Activated CD8-positive, alpha-beta memory T cell treated with anti-CD3 and anti-CD28 coated beads, Interleukin-2, amount 50 U/mL, for 1 hour (primary cell): Measurements from ENCODE around the gene MAML2.

Source experiments
- DNase-seq: peaks from one replicate; pipeline ENCODE4 v3.0.0-alpha.2; 2020; ENCODE audit errors: extremely low read depth

MAML2 gene

DNA sequence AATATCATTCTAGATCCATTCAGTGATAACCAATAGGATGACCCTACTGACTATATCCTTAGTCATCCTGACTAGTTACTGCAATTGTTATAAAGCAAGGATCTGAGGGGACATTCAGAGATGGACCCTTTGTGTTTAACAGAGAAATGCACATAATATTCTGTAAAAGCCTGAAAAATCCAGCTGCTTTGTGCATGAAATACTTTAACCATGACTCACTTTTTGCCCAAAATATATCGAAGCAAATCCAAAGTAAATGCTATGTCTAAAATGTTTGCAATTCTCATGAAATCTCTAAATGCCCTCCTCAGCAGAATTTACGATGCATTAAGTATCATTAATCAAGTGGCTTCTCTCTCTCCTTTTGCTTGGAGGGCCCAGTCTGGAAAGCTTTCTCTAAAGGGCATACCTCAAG is 240.3 kb downstream of the MAML2 start:
- DNase-seq: no peak

DNA sequence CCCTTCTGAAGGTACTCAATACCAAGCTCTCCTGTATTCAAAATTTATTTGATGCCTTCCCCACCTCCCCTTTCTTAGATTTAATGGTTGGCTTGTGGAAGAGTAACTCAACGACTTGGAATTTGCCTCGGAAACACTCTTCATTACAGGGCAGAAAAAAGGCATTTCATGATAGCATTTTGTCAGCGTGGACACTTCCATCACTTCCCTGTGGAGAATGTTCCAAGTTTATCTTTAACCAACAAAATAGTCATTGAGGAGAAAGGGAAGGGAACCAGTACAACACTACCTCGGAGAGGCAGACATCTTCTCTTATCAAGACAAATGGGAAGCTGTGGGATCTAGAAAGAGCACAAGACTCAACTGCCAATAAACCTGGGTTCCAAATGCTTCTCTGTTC is 241.8 kb downstream of the MAML2 start:
- DNase-seq: no peak

DNA sequence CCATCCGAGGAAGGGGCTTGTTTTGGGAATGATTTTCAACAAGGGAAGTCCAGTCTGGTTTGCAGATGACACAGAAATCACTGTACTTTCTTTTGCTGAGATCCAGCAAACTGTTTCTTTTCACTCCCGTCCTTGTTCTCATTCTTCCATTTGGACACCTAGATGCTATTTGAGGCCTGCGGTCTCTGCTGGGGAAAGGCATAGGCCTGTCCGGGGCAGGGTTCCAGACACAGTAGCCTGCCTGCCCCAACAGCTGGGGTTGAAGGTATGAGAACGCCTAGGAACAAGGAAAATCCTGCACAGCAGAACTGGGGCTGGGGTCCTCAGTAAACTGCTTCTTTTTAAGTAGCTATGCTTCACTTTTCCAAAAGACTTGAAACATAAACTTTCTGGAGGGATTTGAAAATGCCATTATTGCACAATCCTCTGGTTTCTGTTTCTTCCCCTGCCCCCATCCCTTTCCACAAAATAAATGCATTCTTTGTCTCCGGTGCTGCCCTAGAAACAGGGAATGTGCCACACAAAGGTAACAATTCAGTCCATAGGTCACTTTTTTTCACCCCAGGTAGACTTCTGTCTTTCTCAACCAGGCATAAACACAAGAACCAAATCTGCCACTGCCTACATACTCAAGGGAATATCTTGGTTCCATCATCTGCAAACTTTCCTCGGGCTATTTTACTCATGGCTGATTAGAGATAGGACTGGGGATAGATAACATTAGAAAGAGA is 244.3 kb downstream of the MAML2 start:
- DNase-seq: no peak

DNA sequence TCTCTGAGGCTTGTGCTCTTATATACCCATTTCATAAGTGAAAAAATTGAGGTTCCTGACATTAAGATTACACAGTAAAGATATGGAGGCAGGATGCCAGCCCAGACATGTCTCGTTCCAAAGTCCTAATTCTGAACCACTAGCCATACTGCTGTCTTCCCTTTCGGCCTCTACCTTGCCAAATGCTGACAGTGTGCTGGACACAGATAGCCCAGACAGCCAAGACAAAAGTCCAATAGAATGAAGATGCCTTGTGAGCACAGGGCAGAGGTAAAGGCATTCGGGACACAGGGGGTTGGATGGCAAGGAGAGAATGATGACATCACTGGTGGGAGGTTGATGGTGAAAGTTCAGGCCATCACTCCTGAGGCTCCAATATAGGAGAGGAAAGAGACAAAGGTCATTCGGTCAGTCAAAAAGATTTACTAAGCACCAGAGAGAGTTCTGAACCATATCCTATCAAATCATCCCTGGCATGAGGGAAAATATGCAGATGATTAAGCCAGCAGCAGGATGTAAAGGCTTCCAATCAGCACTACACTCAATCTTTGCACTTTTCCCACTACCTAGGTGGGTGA is 245.1 kb downstream of the MAML2 start:
- no peak for DNase-seq

DNA sequence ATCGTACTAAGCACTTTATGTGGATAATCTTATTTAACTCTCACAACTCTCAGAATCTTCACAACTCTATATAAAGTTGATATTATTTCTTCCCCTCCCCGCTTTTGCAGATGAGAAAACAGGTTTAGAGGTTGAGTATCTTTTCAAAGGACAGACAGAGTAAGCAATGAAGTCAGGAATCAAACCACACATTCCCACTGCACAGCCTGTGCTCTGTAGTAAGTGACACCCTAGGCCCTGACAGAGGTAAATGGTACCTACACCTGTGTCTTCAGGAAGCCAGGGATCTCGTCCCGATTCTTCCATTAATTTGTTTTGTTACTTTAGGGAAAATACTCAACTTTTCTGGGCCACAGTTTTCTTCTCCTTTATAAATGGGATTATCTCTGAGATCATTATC is 246.6 kb downstream of the MAML2 start:
- DNase-seq: no peak

DNA sequence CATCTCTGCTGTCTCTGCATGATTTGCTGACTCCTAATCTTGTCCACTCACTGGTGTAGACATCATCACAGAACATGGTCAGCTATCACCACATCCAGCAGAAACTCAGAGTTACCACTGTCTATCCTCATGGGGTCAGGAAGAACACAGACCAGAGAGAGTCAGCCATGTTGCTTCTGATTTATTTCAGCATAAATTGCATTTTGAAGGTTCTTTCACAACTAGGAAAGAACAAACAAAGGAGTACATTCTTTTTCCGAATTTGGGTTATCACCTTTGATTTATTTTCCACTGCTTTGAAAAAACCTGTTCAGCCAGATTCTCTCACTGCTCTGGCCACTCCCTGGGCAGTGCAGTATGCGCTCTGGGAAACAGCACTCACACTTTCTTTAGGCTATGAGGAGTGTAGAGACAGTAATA is 247.1 kb downstream of the MAML2 start:
- DNase-seq: no peak

DNA sequence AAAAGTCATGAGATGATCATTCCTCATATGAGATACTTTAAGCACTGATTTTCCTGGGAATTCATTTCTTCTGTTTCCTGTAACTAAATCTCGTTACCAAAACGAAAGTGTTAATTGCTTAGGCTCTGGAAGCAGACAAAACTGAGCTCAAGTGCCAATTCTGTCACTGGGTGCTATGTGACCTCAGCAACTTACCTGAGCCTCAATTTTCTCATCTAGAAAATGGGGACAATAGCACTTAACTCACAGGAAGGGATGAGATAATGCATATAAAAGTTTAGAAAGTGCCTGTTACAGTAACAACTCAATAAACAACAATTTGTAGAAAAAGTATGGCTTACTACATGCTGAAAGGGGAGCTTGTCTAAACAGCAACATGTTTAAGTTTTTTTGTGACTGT is 248.8 kb downstream of the MAML2 start:
- no peak for DNase-seq

DNA sequence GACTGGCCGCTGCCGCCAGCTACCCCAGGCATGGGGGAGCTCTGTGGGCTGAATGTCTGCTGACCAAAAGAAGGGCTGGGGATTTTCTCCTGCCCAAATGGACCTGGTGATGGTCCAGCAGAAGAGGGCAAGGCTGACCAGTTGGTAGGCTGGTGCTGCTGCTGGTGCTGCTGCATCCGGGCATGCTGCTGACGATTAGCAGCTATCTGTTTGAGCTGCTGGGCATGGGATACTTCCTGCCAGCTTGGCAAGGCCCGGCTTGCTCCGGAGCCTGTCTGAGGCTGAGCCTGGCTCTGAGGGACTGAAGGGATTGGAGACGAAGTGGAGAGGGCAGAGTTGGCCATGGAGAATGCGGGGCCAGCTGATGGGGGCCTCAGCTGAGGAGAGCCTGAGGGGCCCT is 250.5 kb downstream of the MAML2 start:
- DNase-seq: no peak

DNA sequence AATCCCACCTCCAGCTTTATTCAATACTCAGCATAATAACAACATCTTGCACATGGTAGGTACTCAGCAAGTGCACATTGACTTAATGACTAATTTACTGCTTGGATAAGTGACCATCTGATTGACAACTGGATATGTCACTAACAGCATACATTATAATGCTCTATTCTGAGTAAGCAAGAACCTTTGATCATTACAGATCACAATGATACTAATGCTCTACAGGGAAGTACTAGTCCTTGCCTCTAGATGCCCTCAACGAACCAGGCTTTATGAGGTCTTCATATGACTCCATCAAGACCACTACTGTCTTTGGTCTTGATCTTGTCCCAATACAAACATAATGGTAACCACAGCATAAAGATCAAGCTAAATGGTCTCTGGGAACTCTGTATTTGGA is 251.5 kb downstream of the MAML2 start:
- DNase-seq: peak; percentile 8

DNA sequence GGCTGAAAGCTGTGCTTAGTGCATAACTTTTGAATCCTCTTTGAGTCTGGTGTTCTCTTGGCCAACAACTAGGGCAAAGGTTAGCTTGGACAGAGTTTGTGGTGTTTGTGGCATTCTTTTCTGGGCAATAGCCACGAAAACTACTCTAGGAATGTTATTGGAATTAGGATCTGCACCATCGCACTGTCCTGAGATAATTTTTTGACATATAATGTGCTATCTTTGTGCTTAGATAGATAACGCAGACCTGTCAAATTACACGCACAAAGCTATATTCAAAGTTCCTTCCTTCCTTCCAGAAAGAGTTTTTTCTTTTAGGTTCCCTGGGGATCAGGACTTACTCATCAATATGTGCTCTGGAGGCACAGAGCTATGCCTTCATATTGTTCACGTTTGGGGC is 252.3 kb downstream of the MAML2 start:
- DNase-seq: no peak

DNA sequence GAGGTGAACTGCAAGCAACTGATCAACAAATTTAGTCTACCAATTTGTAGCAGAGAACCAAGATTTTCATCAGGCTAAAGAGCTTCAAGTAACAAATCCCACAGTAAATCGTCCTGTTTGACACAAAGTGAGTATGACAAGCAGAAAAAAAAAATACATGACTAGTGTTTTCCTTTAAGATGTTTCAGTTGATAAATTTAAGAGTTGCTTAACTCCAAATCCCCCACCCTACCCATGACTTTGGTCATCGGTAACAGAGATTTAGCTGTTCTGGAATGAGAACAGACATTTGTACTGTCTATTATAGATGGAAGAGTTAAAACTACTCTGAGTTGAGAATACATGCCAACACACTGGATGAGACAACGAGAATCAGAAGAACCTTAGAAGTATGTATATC is 254.1 kb downstream of the MAML2 start:
- no peak for DNase-seq

DNA sequence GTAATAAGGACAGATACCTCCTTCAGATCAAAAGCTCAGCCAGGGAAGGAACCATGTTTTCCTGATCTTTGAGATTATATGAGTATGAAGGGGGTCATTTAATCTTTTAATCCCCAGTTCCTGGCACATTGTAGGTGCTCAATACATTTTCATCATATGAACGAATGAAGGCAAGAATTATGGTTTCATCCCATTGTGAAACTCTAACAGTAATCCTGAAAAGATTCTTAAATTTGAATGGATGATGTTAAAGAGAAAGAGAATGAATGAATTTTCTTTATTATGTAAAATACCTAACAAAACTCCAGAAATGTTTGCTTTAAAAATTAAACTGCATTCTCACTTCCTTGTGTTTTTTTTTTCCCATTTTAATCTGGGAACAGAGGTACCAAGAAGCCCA is 256.9 kb downstream of the MAML2 start:
- no peak for DNase-seq

DNA sequence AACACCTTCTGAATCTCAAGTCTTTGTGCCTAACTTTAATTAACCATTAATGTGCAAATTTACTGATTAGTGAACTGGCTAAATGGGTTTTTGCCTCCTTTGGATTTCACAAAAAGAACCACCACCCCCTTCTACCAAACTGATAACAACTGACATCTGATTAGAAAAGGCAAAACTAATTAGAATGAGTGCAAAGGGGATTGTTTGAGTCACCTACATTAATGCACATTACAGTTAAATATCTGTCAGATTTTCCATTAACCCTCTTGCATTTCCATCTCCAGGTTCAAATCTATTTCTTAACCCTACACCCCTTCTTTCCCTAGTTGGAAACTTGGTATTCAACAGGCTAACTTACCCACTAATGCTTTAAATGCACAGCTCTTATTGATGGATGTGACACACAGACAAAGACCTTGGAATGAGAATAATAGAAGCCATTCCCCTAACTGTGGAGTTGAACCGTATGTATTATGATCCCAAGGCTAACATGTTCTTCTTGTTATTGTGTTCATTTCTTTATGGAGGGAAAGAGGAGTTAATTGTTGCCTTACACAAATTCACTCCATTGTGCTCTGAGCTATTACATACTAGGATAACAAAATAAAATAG is 257.6 kb downstream of the MAML2 start:
- no peak for DNase-seq

DNA sequence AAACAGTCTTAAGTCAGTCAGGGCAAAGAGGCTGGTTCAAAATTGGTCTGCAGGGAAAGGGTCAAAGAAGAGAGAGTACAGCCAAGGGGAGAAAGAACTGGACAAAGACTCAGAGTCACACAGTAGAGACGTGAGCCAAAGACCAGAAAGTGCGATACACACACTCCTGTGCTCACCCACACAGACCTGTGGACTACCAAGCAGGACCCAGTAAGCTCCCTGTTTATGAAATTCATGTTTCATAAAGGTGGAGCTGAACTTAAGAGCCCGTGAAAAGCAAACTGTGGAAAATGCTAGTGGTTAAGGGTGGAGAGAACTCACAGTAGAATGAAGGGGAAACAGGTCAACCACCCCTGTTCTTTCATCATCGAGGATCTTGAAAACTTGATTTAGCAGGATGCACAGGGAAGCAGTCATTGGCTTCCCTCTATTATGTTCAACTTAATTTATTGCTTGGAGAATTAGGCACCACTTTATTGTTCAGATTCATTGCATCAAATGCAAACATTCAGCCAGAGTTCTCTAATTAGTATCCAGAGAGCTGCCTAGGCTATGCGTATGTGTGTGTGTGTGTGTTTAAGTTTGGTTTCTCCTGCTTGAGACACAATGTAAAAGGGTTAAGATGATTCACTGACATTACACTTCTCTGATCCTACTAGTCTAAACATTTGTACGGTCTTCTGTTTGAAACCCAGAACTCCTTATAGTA is 258.2 kb downstream of the MAML2 start:
- DNase-seq: no peak

DNA sequence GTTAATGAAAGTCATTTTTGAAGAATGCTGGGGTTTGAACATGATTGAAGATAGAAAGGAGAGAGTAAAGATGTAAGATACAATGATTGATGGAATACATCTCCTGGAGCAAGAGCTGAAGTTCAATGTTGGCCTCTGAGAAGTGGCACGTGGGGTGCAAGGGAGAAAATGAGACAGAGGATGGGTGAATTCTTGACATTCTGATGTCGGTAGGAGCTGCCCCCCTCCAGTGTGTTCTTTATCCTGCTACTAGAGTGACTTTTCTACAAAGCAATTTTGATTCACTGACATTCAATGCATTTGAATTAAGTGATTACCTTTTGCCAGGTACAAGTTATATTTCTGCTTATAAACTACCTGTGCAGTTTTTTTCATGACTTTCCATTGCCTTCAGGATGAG is 260.1 kb downstream of the MAML2 start:
- DNase-seq: no peak

DNA sequence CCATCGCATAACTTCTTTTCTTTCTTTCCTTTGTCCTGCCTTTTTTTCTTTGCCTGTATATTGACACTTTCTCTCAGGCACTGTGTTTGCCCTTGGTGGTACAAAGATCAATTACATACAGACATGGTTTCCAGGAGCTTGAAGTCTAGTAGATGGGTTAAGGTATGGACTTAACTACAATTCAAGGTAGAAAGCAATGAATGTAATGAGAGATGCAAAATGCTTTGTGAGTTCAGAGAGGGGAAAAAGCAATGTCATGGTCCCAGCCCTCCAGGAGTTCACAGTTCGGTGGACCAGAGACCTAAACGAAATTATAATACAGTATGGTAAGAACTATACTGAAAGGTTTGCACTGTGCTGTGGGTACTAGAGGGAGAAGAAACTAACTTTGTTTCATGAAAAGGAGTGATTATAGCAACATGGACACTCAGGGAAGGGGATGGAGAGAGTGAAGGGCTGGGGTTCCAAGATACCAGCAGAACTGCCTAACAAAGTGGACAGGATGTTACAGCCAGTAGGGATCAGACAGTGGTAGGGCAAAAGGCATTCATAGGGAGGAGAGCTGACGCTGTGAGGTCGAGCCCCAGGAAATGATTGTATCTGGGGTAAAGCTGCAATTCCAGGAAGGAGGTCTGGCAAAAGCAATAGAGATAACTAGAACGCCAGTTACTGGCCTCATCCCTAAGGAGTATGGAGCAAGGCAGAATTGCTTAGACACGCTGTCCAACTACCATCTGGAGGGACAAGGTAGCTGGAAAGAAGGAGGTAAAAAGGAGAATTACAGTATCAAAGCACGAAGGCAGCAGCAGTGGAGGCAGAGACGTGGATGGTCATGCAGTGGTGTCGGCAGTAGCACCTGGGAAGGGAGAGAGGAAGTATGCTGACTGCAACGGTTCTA is 260.7 kb downstream of the MAML2 start:
- DNase-seq: no peak

DNA sequence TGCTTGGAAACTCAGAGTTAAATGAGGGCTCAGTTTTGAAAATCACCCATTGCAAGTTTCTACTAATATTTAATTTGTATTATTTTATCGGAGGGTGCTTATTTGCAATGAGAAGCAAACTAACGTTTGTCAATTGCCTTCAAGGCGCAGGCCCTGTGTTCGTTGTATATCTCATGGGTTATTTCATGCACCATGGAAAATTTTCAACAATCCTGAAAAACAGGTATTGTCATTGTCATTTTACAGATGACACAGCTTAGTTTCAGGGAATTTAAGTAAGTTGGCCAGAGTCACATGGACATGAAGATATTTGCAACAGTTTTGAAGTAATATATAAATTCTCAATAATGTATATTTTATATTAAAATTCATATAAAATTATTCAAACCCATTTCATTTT is 261.4 kb downstream of the MAML2 start:
- no peak for DNase-seq

DNA sequence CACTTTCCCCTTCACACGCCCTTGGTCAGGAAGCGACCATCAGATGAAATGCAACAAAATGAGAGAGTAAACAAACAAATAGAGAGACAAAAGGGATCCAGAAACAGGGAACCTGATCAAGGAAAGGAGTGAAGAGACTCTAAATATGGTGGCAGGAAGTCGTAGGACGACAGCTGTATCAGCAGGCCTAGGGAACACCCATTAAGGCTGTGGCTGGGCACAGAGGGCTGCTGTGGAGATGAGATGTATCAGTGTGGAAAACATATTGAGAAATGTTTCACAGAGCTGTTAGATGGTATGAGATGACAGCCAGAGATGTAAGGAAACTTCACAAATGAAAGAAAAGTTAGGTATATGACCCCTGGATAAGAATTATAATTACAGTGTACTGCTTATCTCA is 263.3 kb downstream of the MAML2 start:
- no peak for DNase-seq

DNA sequence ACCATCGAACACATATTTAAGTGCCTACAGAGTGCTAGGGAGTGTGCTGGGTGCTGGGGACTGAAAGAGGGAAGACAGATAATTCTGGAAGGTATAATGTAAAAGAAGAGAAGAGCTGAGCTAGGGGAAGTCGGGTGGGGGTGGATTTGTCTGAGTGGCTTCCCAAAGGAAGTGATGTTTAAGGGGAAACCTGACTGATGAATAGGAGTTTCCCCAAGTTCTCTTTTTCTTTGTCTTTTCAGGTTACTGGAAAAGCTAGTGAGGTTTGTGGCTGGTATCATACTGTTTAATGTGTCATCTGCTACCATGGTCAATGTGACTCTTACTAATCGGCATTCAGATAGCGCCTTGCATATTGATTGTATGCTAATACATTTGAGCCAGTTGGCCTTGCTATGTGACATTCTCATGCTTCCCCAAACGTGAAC is 267.4 kb downstream of the MAML2 start:
- no peak for DNase-seq

DNA sequence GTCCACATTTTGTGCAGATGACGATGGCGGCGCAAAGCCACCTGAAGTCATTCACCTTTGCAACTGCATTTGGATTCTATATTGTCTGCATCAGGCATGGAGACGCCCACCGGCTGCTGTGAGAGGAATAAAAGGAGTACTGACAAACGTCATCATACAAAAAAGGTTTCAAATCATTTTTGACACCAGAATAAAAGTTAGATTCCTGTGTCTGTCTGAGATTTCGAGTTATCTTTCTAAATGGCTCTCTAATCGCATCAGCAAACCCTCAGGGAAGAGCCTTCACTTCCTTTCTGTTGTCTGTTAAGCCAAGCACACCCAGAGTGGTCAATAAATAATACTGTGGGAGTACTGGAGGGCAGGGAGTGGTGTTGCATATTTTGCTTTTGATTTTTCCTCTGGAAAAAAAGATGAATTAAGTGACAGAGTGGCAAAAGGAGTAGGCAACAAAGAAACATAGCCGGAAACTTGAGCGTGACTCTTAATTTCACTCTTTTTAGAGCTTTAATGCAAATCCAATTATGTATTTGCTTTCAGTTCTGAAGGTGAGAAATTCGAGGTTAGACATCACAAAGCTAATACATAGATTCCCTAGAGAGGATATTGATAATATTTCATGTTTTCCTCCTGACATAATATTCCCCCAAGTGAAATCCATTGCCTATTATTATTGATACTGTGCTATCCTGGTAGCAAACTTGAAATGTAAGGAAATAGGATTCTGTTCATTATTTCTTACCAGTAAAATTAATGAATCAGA is 268.3 kb downstream of the MAML2 start:
- no peak for DNase-seq

DNA sequence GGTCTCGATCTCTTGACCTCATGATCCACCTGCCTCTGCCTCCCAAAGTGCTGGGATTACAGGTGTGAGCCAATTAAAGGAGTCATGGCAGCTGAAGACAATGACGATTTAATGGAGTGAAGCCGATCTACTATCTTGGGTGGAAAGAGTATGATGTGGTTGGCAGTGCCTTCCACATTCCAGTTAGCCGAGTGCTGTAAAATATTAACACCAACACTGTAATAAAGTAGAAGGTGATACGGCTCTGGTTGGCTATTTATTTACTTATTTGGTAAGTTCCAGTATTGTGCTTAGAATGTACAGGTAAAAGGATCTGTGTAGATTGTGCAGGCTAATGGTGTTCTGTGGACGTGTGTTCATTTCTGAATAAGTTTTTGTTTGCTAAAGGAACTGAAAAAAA is 269.5 kb downstream of the MAML2 start:
- DNase-seq: no peak
